Central memory CD4-positive, alpha-beta T cell (primary cell): Measurements from ENCODE around the gene LY9.
"Not testable (repeated sequence)": the region's sequence is repeated elsewhere in the genome, so short reads cannot be mapped to it uniquely, and the experiment has no call there.

ENCODE experiments used
- DNase-seq: peaks from one replicate; pipeline ENCODE4 v3.0.0; 2022

The LY9 gene

DNA sequence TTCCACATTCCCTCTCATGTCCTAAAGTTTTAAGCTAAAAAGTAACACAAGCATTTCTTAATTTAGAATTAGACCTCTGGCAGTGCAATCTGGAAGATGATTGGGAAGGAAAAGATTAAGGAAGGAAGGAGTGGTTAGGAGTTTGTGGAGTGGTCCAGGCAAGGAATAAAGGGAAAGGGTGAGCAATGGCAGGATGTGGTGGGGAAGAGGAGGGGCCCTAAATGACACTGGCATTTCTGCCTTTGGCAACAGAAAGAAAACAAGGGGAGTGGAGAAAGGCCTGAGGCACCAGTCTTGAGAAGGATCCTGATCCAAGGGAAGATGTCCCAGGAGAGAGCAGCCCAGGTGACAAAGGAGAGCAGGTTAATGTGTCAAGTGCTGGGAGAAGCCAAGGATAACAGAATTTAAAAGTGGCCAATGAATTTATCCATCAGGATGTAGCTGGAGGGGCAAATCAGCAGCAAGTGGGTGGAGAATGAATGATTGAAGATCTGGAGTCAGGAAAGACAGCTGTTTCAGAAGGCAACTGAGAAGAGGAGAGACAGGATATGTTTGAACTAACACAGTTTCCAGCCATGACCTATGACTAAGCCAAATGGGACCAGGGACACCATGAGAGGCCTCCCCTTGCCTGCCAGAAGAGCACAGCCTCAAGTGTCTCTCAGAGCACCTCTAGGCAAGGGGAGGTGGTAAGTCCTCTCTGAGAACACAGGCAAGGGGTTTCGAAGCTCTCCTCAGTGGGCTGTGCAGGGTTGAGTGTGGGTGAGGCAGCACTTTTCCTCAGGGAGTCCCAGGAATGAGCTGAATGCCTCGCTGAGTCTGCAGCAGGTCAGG is 20.9 kb upstream of the LY9 start:
- no peak for DNase-seq

DNA sequence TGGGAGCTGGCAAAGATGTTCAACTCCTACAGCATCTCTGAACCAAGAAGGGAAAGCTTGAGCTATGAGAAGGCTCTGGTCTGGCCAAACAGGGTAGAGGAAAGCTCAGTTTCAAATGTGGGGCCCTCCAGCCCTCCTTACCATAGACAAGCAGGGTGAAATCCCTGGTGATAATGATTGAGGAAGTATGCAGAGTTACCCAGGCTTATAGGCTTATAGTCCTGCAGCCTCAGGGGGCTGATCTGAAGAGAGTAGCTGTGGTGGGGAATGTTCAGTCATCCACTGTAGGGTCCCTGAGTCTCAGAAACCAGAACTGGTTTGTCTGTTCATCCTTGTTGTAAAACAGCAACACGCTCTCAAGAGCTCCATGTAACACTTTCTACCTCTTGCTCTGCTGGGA is 19.8 kb upstream of the LY9 start:
- DNase-seq, result no peak

DNA sequence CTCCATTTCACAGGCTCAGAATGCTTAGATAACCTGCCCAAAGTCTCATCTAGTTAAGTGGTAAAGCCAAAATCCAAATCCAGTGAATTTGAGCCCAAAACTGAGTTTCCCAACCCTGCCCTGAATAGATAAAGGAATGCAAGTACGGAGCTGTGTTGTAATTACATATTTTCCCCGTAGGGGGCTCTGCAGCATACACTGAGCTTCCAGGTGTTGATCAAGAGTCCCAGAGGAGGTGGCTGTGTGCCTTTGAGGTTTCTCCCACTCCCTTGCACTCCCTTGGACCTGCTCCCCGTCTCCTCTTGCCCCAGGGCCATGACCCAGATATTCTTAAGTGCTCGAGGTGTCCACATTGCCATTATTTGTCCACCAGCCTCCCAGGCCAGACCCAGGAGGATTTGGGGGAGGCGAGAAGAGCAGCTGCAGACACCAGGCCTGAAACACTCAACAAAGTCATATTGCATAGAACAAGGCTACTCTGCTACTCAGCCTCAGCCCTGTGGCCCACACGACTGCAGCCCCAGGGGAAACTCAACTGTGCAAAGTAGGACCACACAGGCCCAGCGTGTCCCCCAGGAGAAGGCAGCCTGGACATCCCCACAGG is 18.4 kb upstream of the LY9 start:
- peak; percentile 68 for DNase-seq

DNA sequence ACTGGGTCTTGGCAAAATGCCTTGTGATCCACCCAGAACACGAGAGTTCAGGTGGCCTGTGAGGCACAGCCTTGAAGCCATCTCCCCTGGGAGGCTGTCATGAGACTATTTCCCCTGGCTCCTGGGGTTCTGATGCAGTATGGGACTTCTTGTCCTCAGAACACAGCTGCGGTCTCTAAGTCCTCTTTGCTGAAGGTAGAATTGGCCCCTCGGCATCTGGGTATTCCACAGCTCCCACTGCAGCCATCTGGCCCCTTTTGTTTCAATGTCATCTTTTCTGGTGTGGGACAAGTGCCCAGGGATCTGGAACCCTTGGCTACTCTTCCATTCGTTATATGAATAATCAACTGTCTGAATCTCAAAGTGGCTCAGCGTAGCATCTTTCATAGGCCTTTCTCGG is 17.0 kb upstream of the LY9 start:
- DNase-seq, result no peak

DNA sequence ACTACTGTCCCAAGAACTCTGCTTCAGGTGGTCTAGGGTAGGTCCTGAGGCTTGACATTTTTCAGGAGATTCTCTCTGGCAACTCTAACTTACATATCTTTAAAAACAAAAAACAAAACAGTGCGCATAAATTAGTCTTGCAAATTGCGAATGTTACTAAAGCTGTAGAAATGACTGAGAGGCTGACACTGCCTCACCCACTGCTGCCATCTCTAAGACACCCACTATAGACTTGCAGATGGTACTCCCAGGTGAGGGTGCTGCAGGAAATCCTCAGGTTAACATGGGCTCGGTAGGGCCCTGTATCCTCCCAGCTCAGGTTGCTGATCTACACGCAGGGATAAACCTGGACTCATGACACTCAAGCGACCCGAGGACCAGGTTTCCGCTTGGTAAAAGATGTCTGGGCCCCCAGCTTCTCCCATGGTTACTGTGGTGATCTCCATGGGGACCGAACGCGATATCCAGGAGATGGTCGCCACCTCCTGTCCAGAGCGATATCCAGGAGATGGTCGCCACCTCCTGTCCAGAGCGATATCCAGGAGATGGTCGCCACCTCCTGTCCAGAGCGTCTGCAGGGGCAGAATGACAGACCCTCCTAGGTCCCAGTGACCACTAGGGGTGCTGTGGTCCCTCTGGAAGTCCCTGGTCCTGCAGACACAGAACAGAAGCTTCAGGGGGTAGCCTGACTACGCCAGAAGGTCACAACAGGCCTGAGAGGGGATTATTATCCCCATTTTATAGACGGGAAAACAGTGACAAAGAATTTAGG is 16.2 kb upstream of the LY9 start:
- no peak for DNase-seq

DNA sequence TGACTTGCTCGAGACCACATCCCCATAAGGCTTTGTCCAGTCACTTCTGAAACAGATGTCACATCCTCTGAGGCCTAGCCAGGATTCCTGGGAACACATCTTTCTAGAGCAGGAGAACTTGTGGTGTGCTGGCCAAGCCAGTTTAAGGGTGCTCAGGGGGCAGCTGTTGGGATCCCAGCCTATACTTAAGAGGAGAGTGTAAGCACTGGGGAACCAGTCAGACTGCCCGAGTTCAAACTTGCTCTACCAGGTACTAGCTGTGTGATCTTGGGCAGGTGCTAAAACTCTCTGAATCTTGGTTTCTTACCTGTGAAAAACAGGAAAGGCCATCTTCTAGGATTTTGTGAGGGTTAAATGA is 15.6 kb upstream of the LY9 start:
- no peak for DNase-seq

DNA sequence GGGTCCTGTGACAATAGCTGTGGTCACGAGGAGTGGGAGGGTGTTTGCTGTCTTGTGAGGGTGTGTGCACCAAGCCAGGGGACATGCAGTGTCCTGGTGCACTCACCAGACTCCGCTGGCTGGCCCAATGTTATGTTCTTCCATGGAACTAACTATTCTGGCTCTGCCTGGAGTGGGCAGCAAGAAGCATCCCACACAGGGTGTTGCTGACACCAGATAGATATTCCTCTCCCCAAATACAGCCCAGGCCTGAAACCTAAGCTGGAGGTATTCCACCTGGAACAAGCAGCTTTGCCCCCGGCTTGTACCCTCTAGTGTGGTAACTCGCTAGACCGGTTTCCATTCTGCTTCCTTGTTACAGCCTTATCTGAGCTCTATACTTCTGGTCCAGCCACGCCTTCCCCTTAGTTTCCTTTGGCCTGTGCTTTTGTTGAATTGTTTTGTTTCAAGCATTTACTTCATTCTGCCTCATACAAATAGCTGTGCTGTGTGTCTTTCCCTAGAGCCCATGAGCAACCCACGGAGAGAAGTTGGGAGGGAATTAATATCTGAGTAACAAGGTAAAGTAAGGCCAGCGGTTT is 14.7 kb upstream of the LY9 start:
- no peak for DNase-seq

DNA sequence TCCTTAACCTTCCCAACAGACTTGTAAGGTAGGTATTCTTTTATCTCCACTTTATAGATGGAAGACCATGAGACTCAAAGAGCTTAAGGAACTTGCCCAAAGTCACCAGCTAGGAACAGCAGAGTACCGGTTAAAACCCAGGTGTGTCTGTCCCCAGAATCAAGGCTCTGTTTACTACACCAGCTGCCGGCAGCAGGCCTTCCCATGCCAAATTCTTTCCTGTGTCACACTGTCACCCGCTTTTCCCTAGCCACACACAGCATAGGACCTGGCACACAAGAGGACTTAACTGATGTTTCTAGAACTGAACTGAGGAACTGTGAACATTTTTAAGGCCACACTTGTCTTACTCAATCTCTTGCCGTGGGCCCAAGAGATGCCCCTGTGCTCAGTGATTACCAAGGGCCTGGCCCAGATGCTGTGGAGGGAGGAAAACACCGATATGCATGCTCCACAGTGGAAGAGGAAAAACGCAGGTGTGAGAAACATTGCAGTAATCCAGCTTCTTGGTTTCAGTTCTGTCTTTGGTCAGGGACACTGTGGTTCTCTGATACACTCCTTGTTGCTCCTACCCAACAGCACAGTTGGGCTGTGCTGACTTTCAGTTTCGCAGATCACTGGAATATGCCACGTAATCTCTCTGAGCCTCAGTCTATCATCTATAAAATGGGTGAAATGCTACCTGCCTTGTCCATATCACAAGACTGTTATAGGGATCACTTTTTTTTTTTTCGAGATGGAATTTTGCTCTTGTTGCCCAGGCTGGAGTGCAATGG is 13.9 kb upstream of the LY9 start:
- no peak for DNase-seq

DNA sequence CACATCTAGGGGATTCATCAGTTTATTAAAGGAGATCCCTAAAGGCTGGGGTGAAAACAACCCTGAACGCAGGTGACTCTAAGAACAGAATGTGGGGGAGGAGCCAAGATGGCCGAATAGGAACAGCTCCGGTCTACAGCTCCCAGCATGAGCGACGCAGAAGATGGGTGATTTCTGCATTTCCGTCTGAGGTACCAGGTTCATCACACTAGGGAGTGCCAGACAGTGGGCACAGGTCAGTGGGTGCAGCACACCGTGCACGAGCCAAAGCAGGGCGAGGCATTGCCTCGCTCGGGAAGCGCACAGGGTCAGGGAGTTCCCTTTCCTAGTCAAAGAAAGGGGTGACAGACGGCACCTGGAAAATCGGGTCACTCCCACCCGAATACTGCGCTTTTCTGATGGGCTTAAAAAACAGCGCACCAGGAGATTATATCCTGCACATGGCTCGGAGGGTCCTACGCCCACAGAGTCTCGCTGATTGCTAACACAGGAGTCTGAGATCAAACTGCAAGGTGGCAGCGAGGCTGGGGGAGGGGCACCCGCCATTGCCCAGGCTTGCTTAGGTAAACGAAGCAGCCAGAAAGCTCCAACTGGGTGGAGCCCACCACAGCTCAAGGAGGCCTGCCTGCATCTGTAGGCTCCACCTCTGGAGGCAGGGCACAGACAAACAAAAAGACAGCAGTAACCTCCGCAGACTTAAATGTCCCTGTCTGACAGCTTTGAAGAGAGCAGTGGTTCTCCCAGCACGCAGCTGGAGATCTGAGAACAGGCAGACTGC is 12.8 kb upstream of the LY9 start:
- not testable (repeated sequence) for DNase-seq

DNA sequence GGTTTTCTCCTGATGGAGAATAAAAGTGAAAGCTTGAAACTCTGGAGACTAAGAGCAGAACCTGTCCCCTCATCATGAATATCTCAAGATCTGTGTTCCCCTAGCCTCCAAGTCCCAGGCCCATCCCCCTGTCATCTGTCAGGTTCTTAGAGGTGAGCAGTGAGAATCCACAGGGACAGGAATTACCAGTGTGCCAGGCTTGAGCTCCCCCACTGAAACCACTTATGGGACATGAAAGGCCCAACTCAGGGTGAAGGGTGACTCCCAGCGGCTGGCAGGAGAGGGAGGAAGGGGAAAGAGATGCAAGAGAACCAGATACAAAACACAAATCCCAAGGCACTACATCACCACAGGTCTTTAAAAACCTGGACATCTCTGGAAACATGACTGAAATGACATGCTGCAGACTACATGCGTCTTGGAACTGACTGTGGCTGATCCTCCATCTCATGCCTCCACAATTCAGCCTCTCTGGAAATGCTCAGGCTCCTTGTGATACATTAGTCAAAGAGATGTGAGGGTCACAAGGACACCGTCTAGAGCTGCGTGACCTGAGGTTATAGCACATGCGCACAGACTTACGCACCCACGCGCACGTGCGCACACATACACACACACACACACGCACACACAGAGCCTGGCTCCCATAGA is 6.8 kb upstream of the LY9 start:
- no peak for DNase-seq

DNA sequence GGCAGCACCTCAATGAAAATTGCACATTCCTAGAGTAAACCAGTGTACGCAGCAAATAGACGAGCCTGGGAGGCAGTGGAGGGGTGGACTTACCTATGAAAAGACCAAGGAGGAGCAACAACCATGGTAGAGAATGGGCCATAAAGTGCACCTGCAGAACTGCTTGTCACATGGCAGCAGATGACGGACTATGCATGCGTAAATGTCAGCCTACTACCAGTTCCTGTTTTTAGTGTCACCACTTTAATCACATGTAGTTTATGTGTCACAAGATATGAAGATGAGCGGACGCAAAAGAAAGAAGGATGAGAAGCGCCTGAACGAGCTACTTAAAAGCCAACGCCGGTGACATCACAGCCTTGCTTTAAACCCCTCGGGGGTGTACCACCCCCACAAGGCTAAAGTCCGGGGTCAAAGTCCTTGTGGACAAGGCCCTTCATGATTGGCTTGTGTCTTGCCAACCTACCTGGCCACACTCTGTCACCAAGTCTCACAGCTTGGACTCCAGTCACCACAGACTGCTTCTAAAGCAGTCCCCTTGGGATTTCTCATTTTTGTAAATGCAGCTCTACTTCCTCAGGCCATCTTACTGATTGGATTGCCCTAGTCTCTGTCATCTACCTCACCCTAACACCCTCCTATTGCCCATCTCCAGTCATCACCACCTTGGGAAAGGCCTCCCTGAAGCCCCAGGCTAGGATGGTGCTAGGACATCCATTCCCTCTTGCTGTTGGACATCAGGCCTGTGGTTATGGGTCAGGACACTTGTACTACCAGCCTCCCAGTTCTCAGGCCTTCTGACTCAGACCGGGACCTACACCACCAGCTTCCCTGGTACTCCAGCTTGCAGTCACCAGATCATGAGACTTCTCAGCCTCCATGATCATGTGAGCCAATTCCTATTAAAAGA is 6.0 kb upstream of the LY9 start:
- DNase-seq, result no peak

DNA sequence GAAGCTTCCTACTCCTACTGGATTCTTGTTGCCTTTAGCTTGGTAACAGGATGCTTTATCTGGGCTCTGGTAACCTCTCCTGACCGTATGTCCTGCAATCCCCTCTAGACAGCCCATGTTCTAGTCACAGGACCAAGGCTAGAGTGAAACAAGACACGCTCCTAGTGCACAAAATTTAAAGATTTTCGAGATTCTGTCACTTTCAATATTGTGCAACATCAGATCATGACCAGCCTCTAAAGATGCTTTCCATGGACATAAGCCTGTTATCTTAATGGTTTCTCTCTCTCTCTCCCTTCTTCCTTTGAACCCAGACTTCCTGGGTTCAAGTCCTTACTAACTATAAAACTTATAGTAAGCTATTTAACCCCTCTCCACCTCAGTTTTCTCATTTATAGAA is 1.6 kb upstream of the LY9 start:
- DNase-seq, result no peak

DNA sequence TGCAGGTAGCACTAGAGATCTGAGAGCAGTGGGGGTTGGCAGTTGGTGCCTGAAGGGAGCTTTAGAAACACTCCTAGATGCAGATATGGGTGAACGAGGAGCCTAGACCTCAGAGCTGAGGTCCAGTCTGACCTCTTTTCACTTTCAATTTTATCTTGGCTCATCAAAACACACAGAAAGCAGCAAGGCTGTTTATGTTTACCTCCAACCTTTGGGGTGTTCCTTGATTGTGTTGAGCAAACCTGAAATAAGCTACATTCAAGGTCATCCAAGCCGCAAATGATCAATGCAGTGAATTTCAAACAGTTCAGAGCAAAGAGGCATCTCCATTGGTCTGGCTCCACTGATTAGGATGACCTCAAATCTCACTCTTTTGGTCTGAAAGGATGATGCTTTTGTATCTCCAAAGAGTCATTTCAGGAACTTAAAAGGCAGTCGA is 1.3 kb downstream of the LY9 start:
- DNase-seq, result no peak

DNA sequence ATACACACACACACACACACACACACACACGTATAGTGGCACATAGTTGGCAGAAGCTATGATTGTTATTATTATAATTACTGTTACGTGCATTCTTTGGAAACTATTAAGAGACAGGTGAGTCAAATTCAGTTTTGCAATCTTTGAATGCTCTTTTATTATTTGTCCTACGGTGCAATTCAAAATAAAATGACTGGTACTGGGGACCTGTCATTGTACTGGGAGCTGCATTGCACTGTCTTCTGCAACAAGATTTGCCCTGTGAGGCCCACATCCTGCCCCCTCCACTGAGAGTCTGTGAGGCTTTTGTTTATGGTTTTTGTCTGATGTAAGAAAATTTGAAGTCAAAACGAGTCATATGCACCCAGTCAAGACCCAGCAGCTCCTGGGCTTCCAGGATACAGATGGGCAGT is 1.9 kb downstream of the LY9 start:
- DNase-seq, result peak; percentile 71

DNA sequence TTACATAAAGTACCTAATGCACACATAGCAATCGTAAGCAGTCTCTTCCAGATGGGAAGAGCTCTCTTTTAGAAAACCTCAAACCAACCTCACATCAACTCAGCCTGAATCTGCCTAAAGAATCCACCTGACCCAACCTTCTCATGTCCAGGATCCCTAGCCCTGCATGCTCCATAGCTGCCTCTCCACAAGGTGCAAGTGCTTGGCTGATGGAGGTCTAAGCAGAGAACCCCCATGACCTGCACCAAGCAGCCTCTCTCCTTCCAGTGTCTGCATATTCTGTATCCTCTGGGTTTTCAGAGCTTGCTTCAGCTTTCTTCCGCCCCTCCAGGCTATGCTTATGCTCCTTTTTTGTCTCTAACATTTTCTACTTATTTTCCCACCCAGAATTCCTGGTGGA is 2.5 kb downstream of the LY9 start:
- no peak for DNase-seq

DNA sequence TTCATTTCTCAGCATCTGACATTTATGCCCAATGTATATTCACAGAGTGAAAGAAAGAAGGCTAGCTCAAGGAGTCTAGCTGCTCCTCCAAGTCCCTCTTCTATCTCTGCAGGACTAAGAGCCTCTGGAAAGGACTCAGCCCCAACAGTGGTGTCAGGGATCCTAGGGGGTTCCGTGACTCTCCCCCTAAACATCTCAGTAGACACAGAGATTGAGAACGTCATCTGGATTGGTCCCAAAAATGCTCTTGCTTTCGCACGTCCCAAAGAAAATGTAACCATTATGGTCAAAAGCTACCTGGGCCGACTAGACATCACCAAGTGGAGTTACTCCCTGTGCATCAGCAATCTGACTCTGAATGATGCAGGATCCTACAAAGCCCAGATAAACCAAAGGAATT is 3.7 kb downstream of the LY9 start:
- DNase-seq, result no peak

DNA sequence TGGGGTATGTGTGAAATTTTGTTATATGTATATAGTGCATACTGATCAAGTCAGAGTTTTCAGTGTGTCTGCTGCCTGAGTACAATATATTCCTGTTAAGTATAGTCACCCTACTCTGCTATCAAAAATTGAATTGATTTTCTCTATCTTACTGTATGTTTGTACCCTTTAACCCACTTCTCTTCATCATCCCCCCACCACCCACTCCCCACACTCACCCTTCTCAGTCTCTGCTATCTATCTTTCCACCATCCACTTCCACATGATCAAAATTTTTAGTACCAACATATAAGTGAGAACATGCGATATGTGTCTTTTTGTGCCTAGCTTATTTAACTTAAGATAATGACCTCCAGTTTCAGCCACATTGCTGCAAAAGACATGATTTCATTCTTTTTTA is 4.2 kb downstream of the LY9 start:
- DNase-seq, result no peak

DNA sequence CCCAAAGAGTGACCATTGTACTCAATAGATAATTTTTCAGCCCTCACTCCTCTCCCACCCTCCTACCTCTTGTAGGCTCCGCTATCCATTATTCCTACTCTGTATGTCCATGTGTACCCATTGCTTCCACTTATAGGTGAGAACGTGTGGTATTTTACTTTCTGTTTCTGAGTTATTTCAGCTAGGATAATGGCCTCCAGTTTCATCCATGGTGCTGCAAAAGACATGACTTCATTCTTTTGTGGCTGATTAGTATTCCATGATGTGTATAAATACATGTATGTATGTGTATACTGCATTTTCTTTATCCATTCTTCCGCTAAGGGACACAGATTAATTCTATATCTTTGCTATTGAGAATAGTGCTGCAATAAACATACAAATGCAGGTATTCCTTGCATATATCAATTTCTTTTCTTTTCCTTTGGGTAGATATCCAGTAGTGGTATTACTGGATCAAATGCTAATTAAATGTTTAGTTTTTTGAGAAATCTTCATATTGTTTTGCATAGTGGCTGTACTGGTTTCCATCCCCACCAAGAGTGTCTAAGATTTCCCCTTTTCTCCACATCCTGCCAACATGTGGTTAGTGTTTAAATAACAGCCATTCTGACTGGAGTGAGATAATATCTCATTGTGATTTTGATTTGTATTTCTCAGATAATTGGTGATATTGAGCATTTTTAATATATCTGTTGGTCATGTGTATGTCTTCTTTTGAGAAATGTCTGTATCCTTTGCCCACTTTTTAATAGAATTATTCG is 4.9 kb downstream of the LY9 start:
- DNase-seq, result peak; percentile 54

DNA sequence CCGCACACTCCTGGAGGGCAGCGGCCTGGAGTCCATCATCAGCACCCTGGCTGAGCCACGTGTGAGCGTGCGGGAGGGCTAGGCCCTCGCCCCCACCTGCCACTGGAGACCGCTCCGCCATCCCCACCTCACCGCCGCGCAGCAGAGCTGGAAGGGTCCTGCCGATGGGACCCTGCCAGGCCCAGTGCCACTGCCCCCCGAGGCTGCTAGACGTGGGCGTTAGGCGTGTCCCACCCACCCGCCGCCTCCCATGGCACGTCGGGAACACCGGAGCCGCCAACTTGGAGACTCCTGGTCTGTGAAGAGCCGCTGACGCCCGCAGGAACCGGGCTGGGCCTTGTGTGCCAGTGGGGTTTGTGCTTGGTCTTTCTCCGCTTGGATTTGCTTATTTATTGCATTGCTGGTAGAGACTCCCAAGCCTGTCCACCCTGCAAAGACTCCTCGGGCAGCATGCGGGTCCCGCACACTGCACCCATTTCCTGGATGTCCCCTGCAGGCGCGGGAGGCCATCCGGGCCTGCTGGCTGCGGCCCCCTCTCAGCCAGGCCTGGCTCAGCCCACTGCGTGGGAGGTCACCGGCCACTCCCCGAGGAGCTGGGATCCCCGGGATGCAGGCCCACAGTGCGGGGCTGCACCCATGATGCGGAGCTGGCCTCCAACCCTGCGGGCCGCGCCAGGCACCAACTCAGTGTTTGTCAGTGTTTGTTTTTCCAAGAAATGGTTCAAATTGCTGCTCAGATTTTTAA is 6.0 kb downstream of the LY9 start:
- DNase-seq, result no peak
